CD4-positive, alpha-beta T cell treated with Interleukin-15 for 4 hours (primary cell): ENCODE measurements around the gene PAGR1.
"Not testable (repeated sequence)": the region's sequence is repeated elsewhere in the genome, so short reads cannot be mapped to it uniquely, and the experiment has no call there.

Source experiments
- DNase-seq: peaks from one replicate; pipeline ENCODE4 v3.0.0-alpha.2; 2020; ENCODE audit warnings: low spot score

Gene PAGR1

DNA sequence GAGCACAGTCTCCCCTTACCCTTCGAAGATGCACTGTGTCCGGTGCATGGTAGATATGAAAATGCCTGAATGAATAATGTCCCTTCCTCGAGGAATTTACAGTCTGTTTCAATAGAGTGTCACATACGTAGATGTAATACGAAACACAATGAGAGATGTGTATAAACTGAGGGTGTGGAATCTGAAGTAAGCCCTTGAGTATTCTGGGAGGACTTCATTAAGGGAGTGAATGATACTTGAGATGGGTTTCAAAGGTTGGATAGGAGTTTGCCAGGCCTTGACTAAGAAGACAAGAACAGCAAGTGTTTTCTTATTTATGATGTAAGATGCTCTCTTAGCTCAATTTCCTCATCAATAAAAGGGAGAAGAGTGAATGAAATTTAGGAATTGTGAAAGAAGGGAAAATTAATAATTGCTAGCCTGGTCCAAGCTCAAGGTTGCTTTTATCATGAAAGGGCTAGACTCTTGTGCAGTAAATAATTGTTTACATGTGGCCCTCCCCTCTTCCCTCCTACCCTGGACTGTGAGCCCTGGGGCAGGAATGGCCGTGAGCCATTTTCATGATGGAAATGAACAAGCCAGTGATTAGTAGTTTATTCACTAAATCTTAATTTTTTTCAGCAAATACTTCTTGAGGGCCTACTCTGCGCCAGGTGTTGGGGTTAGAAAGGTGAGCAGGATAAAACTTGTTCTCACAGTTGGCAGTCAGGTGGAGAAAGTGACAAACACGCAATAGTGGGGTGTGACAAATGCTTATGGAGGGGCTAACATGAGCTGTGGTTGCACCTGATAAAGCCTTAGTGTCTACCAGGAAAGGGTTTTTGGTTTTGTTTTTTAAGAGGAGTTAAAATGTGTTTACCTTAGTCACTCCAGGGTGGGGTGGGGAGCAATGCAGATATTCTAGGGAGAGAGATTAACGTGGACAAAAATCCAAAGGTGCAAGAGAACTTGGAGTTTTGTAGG lies 23.8 kb upstream of the PAGR1 start:
- DNase-seq = peak; percentile 26

DNA sequence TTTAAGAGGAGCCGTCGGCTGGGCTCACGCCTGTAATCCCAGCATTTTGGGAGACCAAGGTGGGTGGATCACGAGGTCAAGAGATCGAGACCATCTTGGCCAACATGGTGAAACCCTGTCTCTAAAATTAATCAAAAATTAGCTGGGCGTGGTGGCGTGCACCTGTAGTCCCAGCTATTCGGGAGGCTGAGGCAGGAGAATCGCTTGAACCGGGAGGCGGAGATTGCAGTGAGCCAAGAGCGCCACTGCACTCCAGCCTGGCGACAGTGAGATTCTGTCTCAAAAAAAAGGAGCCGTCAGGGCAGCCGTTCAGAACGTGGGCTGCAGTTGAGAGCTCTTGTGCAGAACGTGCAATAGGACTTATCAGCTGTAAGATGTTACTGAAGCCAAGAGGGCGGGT lies 22.8 kb upstream of the PAGR1 start:
- not testable (repeated sequence) for DNase-seq

DNA sequence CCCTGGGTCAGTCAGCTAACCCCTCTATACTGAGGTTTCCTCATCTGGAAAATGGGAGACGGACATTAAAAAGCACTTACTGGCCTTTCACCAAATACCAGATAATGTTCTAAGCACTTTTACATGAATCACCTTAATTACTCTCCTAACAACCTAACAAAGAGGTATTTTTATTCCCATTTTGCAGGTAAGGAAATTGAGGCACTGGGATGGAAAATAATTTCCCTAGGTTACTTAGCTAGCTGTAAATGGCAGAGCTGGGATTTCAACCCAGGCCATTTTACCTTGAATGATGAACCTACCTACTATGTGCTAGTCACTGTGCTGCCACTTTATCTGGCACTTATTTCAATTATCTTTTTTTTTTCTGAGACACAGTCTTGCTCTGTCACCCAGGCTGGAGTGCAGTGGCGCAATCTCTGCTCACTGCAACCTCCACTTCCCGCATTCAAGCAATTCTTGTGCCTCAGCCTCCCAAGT lies 21.7 kb upstream of the PAGR1 start:
- DNase-seq = no peak

DNA sequence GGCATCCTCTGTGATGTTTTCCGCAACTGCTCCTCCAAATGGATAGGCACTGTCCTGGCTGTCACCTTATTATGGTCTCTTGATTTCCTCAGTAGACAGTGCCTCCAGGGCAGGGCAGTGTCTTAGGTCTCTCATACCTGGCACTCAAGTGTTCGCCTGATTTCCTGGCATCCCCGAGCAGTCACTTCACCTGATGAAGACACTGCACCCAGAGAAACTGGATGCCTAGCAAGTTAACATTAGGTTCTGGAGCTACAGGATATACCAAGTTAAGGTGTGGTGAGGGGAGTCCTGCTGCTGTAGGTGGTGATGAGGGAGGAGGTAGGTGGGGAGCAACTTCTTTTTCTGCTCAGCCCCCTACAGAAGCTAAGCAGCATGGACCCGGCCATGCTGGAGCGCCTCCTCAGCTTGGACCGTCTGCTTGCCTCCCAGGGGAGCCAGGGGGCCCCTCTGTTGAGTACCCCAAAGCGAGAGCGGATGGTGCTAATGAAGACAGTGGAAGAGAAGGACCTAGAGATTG lies 13.5 kb upstream of the PAGR1 start:
- no peak for DNase-seq

DNA sequence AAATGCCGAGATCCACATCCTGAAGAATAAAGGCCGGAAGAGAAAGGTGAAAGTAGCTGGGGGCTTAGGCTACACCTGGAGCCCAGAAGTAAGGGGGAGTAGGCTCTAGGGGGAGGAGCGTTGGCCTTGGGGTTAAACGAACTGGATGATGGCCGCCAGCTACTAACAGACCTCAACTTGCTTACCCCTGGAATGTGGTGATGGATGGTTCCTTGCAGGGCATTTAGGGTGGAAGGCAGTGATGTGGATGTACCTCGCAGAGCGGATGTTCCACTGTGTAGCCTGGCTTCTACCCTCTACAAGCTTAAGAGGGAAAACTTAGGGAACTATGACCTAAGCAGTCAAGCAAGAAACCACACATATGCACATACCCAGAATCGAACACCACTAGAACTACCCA lies 11.9 kb upstream of the PAGR1 start:
- no peak for DNase-seq

DNA sequence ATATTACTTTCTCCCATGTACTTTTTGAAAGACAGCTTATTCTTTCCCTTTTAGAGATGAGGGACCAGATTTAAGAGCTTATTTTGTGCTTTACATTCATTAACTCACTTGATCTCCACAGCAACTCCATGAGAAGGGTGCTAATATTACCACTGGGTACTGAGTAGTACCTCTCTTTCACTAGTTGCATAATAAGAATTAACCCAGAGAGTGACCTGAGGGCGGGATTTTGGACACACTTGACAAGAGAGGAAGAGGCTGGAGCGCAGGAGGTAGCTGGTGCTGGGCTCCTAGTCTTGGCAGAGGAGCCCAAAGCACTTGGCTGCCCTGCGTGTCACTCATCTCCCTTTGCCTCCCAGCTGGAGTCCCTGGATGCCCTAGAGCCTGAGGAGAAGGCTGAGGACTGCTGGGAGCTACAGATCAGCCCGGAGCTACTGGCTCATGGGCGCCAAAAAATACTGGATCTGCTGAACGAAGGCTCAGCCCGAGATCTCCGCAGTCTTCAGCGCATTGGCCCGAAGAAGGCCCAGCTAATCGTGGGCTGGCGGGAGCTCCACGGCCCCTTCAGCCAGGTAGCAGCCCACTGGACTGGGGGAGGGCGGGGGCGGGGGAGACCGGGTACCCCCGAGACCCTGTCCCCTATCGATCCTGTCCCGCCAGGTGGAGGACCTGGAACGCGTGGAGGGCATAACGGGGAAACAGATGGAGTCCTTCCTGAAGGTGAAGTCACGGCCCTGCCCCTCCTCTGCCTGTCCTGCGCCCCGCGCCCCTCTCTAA lies 11.3 kb upstream of the PAGR1 start:
- DNase-seq = no peak

DNA sequence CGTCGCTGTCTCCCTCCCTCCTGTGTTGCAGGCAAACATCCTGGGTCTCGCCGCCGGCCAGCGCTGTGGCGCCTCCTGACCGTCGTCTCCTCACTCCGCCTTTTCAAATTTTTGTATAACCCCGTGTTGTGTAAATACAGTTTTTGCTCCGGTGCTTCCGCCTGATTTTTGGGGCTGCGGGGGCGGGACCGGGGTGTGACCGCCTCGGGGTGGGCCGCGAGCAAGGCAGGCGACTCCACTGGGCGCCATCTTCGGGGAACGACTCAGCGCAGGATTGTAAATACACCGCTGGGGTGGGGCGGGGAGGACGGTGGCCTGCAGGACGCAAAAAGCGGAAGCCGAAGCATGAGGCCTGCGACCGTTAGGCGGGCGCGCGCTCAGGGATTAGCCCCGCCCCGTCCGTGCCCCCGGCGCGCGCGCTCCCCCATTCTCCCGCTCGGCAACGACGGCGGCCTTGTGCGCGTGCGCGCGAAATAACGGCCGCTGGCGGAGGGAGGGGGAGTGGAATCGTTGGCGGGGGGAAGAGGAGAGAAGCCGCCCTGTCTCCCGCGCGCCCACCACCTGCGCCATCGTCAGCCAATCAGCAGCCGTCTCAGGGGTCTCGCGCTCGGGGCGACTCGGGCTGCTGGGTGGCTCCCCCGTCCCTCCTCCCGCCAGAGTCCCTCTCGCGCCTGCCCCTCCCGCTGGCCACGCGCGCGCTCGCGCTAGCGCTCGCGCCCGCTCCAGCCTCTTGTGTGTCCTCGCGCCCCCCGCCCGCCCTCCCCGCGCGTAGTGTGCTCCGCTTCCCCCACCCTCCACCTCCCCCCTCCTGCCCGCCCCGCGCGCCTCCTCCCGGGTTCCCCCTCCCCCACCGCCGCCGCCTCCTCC lies 10.5 kb upstream of the PAGR1 start:
- DNase-seq = peak; percentile 98

DNA sequence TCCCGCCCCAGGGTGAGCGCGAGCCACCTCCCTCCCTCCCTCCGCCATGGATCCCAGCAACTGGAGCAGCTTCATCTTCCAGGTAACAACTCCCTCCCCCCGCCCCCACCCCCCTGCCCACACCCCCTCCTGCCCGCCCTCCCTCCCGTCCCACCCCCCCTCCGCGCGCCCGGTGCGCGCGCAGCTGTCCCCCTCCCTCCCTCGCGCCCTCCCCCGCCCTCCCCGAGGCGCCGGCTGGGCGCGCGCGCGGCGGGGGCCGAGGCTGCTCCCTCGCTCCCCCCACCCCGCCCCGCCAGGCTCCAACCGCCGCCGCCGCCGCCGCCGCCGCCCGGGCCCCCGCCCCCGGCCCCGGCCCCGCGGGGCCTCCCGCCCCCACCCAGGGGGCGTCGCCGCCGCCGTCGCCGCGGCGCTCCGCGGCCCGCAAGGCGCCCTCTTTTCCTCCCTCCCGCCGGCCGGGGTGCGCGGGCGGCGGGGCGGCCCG lies 9.8 kb upstream of the PAGR1 start, which contains the start of gene MAZ:
Gene MAZ, plus strand, starts transcription at position 431 of the 481 bp plus-strand sequence. CDS start 173 bp downstream, outside the sequence.
- DNase-seq = no peak

DNA sequence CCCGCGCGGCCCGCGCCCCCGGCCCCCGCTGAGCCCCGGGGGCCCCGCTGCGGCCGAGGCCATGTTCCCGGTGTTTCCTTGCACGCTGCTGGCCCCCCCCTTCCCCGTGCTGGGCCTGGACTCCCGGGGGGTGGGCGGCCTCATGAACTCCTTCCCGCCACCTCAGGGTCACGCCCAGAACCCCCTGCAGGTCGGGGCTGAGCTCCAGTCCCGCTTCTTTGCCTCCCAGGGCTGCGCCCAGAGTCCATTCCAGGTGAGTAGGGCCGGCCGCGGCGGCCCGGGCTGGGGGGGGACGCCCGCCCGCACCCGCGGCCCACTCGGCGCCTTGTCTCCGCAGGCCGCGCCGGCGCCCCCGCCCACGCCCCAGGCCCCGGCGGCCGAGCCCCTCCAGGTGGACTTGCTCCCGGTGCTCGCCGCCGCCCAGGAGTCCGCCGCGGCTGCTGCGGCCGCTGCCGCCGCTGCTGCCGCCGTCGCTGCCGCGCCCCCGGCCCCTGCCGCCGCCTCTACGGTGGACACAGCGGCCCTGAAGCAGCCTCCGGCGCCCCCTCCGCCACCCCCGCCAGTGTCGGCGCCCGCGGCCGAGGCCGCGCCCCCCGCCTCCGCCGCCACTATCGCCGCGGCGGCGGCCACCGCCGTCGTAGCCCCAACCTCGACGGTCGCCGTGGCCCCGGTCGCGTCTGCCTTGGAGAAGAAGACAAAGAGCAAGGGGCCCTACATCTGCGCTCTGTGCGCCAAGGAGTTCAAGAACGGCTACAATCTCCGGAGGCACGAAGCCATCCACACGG lies 9.1 kb upstream of the PAGR1 start:
- DNase-seq = no peak

DNA sequence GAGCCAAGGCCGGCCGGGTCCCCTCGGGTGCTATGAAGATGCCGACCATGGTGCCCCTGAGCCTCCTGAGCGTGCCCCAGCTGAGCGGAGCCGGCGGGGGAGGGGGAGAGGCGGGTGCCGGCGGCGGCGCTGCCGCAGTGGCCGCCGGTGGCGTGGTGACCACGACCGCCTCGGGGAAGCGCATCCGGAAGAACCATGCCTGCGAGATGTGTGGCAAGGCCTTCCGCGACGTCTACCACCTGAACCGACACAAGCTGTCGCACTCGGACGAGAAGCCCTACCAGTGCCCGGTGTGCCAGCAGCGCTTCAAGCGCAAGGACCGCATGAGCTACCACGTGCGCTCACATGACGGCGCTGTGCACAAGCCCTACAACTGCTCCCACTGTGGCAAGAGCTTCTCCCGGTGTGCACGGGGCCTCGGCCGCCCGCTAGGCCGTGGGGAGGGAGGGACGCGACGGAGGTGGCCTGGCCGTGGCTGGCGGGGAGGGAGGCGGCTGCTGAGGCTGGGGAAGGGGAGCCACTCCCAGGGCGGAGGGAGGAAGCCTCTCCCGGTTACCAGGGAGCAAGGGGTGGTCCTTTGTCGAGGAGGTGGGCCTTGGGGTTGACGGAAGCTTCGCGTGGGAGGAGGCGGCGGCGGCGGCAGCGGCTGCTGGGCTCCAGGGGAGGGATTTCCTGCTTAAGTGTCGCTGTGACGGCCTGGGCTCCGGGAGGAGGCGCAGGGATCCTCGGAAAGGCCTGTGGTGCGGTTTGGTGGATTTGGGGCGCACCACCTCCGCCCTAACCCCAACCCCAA lies 8.3 kb upstream of the PAGR1 start:
- DNase-seq = peak; percentile 90

DNA sequence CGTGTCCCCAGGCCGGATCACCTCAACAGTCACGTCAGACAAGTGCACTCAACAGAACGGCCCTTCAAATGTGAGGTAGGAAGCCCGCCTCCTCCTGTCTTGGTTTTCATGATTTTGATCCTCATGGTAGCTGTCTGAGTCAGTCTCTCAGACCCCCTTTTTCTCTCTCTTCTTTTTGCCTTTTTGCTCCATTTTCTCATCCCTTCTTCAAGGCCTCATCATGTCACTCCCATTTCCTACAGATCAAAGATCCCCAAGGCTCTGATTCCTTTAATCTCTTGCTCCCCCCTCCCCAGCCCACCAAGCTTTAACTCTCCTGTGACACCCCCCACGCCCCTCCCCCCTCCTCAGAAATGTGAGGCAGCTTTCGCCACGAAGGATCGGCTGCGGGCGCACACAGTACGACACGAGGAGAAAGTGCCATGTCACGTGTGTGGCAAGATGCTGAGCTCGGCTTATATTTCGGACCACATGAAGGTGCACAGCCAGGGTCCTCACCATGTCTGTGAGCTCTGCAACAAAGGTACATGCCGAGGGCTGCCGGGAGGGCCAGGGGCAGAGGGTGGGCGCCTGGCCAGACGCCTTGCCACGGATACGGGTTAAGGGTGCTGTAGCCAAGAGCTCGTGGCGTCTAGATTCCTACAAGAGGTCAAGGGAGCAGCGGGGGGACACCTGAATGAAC lies 7.6 kb upstream of the PAGR1 start:
- DNase-seq = no peak

DNA sequence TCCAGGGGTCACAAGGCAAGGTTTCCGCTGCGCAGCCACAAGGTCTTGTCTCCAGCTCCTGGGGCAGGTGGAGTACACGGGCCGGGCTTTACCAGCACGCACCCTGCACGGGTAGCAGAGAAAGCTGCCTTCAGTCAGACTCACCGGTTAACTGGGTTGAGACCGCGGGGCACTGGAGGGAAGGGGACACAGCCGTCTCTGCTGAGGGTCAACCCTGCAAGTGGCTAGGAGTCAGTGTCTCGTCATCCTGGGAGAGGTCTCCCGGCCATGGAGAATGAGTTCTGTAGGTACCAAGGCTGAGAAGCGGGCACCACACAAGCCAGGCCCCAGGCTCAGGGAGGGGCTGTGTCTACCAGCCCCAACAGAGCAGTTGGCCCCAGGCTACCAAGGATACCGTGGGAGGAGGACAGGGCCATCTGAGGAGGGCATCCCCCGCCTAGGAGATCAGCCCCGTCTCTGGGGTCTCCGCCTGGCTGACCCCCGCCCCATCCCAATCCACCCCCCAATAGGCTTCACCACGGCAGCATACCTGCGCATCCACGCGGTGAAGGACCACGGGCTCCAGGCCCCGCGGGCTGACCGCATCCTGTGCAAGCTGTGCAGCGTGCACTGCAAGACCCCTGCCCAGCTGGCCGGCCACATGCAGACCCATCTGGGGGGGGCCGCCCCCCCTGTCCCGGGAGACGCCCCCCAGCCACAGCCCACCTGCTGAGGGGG lies 6.8 kb upstream of the PAGR1 start:
- DNase-seq = no peak

DNA sequence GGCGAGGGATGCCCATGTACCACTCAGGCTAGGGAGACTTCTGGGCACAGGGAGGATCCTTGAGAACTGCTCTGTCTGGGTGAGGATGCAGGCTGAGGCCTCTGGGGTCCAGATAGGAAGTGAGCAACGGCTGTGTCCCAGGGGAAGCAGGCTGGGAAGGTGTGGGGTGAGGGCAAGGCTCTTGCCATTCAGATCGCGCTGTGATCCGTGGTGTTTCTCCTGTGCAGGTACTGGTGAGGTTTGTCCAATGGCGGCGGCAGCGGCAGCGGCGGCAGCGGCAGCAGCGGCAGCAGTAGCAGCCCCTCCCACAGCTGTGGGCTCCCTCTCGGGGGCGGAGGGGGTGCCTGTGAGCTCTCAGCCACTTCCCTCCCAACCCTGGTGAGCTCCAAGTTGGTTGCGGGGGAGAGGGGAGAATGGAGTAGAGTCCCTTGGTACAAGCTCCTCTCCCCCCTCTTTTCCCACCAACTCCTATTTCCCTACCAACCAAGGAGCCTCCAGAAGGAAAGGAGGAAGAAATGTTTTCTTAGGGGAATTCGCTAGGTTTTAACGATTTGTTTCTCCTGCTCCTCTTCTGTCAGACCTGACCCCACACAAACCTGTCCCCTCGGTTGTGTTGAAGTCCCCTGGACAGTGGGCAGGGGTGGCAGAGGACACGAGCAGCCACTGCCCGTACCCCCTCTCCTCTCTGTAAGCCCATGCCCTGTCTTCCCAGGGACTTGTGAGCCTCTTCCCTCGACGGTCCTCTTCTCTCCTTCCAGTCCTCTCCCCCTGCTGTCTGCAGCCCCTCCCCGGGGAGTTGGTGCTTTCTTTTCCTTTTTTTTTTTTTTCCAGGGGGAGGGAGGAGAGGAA lies 5.9 kb upstream of the PAGR1 start:
- DNase-seq = no peak

DNA sequence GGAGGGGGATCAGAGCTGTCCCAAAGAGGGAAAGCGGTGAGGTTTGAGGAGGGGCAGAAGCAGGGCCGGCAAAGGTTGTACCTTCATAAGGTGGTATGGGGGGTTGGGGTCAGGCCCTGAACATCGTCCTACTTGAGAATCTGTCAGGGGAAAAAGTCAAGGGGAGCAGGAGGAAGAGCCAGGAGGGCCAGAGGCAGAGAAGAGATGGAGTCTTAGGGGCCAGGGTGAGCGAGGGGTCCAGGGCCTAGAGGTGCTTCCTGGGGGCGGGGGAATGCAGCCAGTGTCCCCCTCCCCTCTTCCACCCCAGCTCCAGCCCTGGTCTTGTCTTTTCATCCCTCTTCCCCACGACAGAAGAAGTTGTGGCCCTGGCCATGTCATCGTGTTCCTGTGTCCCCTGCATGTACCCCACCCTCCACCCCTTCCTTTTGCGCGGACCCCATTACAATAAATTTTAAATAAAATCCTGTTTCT lies 5.2 kb upstream of the PAGR1 start:
- no peak for DNase-seq

DNA sequence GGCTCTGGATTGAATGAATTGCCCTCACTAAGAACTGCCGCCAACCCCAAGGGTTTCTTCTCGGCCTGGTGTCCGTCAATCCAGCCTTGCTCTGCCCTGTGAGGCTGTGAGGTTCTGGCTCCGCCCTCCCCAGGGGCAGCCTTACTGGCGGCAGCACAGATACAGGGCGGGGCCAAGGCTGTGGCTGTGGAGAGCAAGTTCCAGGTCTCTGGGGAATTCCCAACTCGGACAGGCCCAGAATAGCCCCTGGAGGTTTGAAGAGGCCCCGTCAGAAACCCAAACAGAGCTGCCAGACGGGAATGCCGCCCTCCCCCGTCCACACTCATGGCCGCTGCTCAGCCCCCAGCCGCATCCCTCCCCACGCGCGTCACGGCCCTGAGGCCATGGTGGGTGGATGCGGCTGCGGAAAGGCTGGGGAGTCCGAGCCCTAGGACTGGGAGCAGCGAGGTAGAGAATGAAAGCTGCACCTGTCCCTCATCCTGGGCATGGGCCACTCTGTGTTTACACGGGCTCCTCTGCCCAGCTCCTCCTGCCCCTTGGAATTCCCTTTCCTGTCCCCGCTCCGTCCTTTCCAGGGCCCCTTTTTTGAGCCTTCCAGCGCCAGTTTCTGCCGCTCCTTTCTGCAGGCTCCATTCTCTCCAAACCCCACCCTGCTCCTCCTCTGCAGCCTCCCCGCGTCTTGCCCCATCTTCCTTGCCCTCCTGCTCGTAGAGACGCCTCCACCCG lies 4.6 kb upstream of the PAGR1 start:
- DNase-seq = peak; percentile 67

DNA sequence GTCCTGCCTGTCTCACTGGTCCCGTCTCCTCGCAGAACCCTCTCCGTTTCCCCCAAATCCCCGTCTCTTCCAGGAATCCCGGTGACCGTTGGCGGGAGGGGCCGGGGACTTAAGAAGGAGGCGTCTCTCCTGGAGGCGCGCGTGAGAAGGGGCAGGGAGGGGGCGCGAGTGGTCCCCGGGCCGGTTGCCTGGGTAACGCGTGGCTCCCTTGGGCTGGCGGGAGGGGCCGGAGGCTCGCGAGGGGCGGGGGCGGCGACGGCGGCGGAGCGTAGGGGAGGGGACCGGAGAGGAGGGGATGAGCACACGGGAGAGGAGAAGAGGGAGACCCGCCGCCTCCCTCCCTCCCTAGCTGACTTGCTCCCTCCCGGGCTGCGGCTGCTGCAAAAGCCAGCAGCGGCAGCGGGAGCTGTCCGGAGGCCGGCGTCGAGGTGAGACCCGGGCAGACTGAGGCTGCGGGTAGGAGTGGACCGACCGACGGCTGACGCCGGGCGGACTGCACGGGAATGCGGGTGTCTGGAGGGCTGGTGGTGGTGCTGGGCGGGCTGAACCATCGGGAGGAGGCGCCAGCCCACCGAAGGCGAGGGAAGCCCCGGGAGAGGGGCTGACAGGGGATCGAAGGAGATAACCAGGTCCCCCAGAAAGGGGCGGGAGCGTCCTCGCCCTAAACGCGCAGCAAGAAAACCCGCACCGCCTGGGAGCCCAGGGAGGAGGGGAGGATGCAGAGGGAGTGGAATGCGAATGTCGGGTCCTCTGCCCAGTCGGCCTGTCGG lies 3.9 kb upstream of the PAGR1 start, which contains the start of gene PRRT2:
Gene PRRT2, plus strand, starts transcription at position 298 of the 770 bp plus-strand sequence. CDS start 862 bp downstream, outside the sequence.
- DNase-seq = peak; percentile 53
